Mesodermal cell (in vitro differentiated cells): ENCODE measurements around the gene CREB3L4.

Experiments used
- H3K27ac ChIP-seq: 2 replicates; pipeline ENCODE4 v1.7.0; 2013; ENCODE audit warnings: mild to moderate bottlenecking, low read depth, low read length, moderate library complexity; ENCODE audit not compliant: severe bottlenecking
- H3K36me3 ChIP-seq: 2 replicates; pipeline ENCODE4 v1.7.1; 2013; ENCODE audit warnings: mild to moderate bottlenecking, low read length, moderate library complexity; ENCODE audit not compliant: control insufficient read depth, insufficient read depth
- H3K4me1 ChIP-seq: one replicate; pipeline ENCODE4 v1.7.1; 2013; ENCODE audit warnings: mild to moderate bottlenecking, low read length; ENCODE audit not compliant: insufficient read depth, control insufficient read depth, poor library complexity, severe bottlenecking
- H3K4me3 ChIP-seq: 2 replicates; pipeline ENCODE4 v1.7.0; 2013; ENCODE audit warnings: low read length, control low read depth, mild to moderate bottlenecking; ENCODE audit not compliant: insufficient read depth, poor library complexity, severe bottlenecking; ENCODE audit errors: extremely low read depth
- H3K9me3 ChIP-seq: 2 replicates; pipeline ENCODE4 v1.7.1; 2013; ENCODE audit warnings: mild to moderate bottlenecking, low read length, moderate library complexity; ENCODE audit not compliant: control insufficient read depth
- WGBS, 2 experiments: methylation state at CpG; one replicate each; pipeline ENCODE4 v1.1.5; 2013; ENCODE audit warnings: missing lambda C conversion rate in 2 of 2; ENCODE audit not compliant: insufficient coverage in 2 of 2; 5-methylcytosine and 5-hydroxymethylcytosine counted together

CREB3L4 gene

GRCh38 chr1:153961421-153961820, 6.3 kb upstream of the CREB3L4 start:
- H3K27ac ChIP-seq = no peak overlapping the region
- peak overlapping the region; percentile 75 for H3K4me3 ChIP-seq
- H3K36me3 ChIP-seq = peaks cover 29% of the 10 kb centered on the region
- WGBS, 2 experiments = 68 to 71% methylated on average over 4 of the region's 4 CpGs
- no peaks in the 10 kb centered on the region for H3K9me3 ChIP-seq
- H3K4me1 ChIP-seq = peaks cover 13% of the 10 kb centered on the region

- H3K4me3 ChIP-seq = peak overlapping the region; percentile 75
- H3K36me3 ChIP-seq = peaks cover 29% of the 10 kb centered on the region
- no peaks in the 10 kb centered on the region for H3K9me3 ChIP-seq
- H3K4me1 ChIP-seq = peaks cover 7% of the 10 kb centered on the region
- 5 to 18% methylated on average over 3 to 10 of the region's 16 CpGs for WGBS, 2 experiments
- peak overlapping the region; percentile 96 for H3K27ac ChIP-seq
Measured at GRCh38 chr1:153962088-153963029, 5.3 kb upstream of the CREB3L4 start.

GRCh38 chr1:153963030-153963849, 4.5 kb upstream of the CREB3L4 start, which contains the start of gene SLC39A1:
SLC39A1 (minus strand) TSS chr1:153963537; CDS start chr1:153962715, 822 bp downstream.
- Histone ChIP-seq H3K27ac (peak within 1 kb of the TSS; percentile 96), H3K4me1 (peaks cover 11% of the 10 kb centered on the region), H3K9me3 (no peaks in the 10 kb centered on the region), H3K36me3 (peaks cover 29% of the 10 kb centered on the region), H3K4me3 (peak within 1 kb of the TSS; percentile 75)
- WGBS, 2 experiments = 0% methylated on average over 38 to 48 of the region's 54 CpGs

- Histone ChIP-seq H3K4me3 (peak overlapping the region; percentile 75), H3K4me1 (peaks cover 15% of the 10 kb centered on the region), H3K36me3 (peaks cover 29% of the 10 kb centered on the region), H3K27ac (peak overlapping the region; percentile 96), H3K9me3 (no peaks in the 10 kb centered on the region)
- 0 to 1% methylated on average over 18 to 20 of the region's 22 CpGs for WGBS, 2 experiments
Measured at GRCh38 chr1:153963850-153964331, 3.8 kb upstream of the CREB3L4 start.

GRCh38 chr1:153968000-153968363, 280 bp downstream of the CREB3L4 start:
- peak overlapping the region; percentile 95 for H3K27ac ChIP-seq
- H3K36me3 ChIP-seq = no peaks in the 10 kb centered on the region
- peaks cover 8% of the 10 kb centered on the region for H3K4me1 ChIP-seq
- peak overlapping the region; percentile 61 for H3K4me3 ChIP-seq
- WGBS, 2 experiments = 47 to 62% methylated on average over 2 of the region's 8 CpGs
- H3K9me3 ChIP-seq = no peaks in the 10 kb centered on the region

GRCh38 chr1:153968408-153968807, 706 bp downstream of the CREB3L4 start:
- 79 to 83% methylated on average over 12 of the region's 13 CpGs for WGBS, 2 experiments
- Histone ChIP-seq H3K4me3 (peak overlapping the region; percentile 61), H3K36me3 (peaks cover 1% of the 10 kb centered on the region), H3K4me1 (peaks cover 8% of the 10 kb centered on the region), H3K27ac (no peak overlapping the region), H3K9me3 (no peaks in the 10 kb centered on the region)

GRCh38 chr1:153968972-153969371, 1.3 kb downstream of the CREB3L4 start:
- no peak overlapping the region for H3K27ac ChIP-seq
- no peaks in the 10 kb centered on the region for H3K9me3 ChIP-seq
- peaks cover 6% of the 10 kb centered on the region for H3K36me3 ChIP-seq
- H3K4me3 ChIP-seq = no peak overlapping the region
- WGBS, 2 experiments = 100% methylated on average over 1 of the region's 2 CpGs
- peaks cover 8% of the 10 kb centered on the region for H3K4me1 ChIP-seq

GRCh38 chr1:153970346-153970745, 2.6 kb downstream of the CREB3L4 start:
- Histone ChIP-seq H3K36me3 (peaks cover 20% of the 10 kb centered on the region), H3K4me3 (no peak overlapping the region), H3K27ac (no peak overlapping the region), H3K9me3 (no peaks in the 10 kb centered on the region), H3K4me1 (peaks cover 8% of the 10 kb centered on the region)
- 89 to 93% methylated on average over 2 of the region's 2 CpGs for WGBS, 2 experiments

GRCh38 chr1:153973071-153973470, 5.4 kb downstream of the CREB3L4 start:
- 95% methylated on average over 3 of the region's 3 CpGs for WGBS, 2 experiments
- Histone ChIP-seq H3K9me3 (no peaks in the 10 kb centered on the region), H3K4me1 (peaks cover 8% of the 10 kb centered on the region), H3K4me3 (no peak overlapping the region), H3K36me3 (peaks cover 30% of the 10 kb centered on the region), H3K27ac (no peak overlapping the region)

- no peak overlapping the region for H3K27ac ChIP-seq
- WGBS, 2 experiments = 97 to 98% methylated on average over 6 to 7 of the region's 7 CpGs
Measured at GRCh38 chr1:153973525-153973924, 5.8 kb downstream of the CREB3L4 start.

More at GRCh38 chr1:153973525-153973924, 5.8 kb downstream of the CREB3L4 start:
- Histone ChIP-seq H3K4me1 (peaks cover 8% of the 10 kb centered on the region), H3K9me3 (no peaks in the 10 kb centered on the region), H3K4me3 (no peak overlapping the region), H3K36me3 (peaks cover 34% of the 10 kb centered on the region)
